Subcutaneous abdominal adipose tissue (tissue), 5 donors: Measurements from ENCODE around the gene CYP24A1.

Experiments
- H3K27ac ChIP-seq: one replicate; pipeline ENCODE4 v1.7.0; 2013; ENCODE audit warnings: low read depth, mild to moderate bottlenecking, inconsistent platforms, low read length, moderate library complexity
- H3K27me3 ChIP-seq, 5 donors: one replicate each; pipeline ENCODE4 v1.7.0; 2013; ENCODE audit warnings: low read length in 5 of 5, inconsistent platforms in 1 of 5; ENCODE audit not compliant: control insufficient read depth in 5 of 5, insufficient read depth in 4 of 5
- H3K36me3 ChIP-seq, 5 donors: one replicate each; pipeline ENCODE4 v1.7.0; 2013; ENCODE audit warnings: low read length in 5 of 5; ENCODE audit not compliant: control insufficient read depth in 5 of 5, insufficient read depth in 5 of 5
- H3K4me1 ChIP-seq, 5 donors: one replicate each; pipeline ENCODE4 v1.7.0; 2013; ENCODE audit warnings: low read length in 5 of 5, mild to moderate bottlenecking in 3 of 5, moderate library complexity in 1 of 5; ENCODE audit not compliant: control insufficient read depth in 5 of 5, insufficient read depth in 5 of 5
- H3K4me3 ChIP-seq, 5 donors: one replicate each; pipeline ENCODE4 v1.7.0; 2013; ENCODE audit warnings: low read length in 5 of 5, low read depth in 1 of 5
- H3K9ac ChIP-seq, 5 donors: one replicate each; pipeline ENCODE4 v1.7.0; 2013; ENCODE audit warnings: low read length in 5 of 5, mild to moderate bottlenecking in 4 of 5, moderate library complexity in 3 of 5
- H3K9me3 ChIP-seq, 5 donors: one replicate each; pipeline ENCODE4 v1.7.0; 2013; ENCODE audit warnings: low read length in 5 of 5; ENCODE audit not compliant: control insufficient read depth in 5 of 5
- donor health status: healthy.
- donor health status: healthy.
- donor health status: healthy.
- donor health status: healthy.
- donor health status: healthy.

The CYP24A1 gene

GRCh38 chr20:54193817-54194216 lies 20.0 kb upstream of the CYP24A1 start:
- H3K27ac ChIP-seq, result no peak overlapping the region
- no peaks in the 10 kb centered on the region for H3K9me3 ChIP-seq
- peaks cover 0 to 11% (median 4%) of the 10 kb centered on the region in 5 donors for H3K27me3 ChIP-seq
- H3K4me3 ChIP-seq, result no peak overlapping the region
- no peak overlapping the region for H3K9ac ChIP-seq
- no peaks in the 10 kb centered on the region for H3K36me3 ChIP-seq
- peaks cover 0 to 3% (median 0%) of the 10 kb centered on the region in 5 donors for H3K4me1 ChIP-seq

DNA sequence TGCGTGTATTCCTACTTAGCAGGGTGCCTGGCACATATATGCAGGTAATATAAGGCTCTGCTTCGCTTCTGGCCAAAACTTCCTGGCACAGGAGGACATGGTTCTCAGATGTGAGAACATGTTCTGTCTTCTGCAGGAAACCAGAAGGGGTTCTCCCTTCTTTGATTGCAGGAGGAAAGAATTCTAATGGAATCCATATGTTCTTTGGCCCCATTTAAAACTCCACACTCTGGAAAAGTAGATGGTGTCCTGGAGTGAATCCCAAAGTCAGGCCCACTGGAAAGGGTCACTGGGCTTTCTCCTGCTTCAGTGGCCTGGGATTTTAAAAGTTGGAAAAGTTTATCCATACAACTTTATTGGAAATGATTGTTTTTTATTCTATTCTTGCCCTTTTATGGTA lies 16.4 kb upstream of the CYP24A1 start:
- Histone ChIP-seq H3K4me3 (no peak overlapping the region), H3K9me3 (no peaks in the 10 kb centered on the region), H3K27me3 (peaks cover 9 to 16% (median 14%) of the 10 kb centered on the region in 5 donors), H3K4me1 (peaks cover 0 to 3% (median 0%) of the 10 kb centered on the region in 5 donors), H3K27ac (no peak overlapping the region), H3K9ac (no peak overlapping the region), H3K36me3 (no peaks in the 10 kb centered on the region)

GRCh38 chr20:54189630-54190029 lies 15.8 kb upstream of the CYP24A1 start:
- Histone ChIP-seq H3K9me3 (no peaks in the 10 kb centered on the region), H3K4me1 (peaks cover 0 to 3% (median 0%) of the 10 kb centered on the region in 5 donors), H3K9ac (no peak overlapping the region), H3K27ac (no peak overlapping the region), H3K27me3 (peaks cover 14 to 22% (median 15%) of the 10 kb centered on the region in 5 donors), H3K4me3 (no peak overlapping the region), H3K36me3 (no peaks in the 10 kb centered on the region)

DNA sequence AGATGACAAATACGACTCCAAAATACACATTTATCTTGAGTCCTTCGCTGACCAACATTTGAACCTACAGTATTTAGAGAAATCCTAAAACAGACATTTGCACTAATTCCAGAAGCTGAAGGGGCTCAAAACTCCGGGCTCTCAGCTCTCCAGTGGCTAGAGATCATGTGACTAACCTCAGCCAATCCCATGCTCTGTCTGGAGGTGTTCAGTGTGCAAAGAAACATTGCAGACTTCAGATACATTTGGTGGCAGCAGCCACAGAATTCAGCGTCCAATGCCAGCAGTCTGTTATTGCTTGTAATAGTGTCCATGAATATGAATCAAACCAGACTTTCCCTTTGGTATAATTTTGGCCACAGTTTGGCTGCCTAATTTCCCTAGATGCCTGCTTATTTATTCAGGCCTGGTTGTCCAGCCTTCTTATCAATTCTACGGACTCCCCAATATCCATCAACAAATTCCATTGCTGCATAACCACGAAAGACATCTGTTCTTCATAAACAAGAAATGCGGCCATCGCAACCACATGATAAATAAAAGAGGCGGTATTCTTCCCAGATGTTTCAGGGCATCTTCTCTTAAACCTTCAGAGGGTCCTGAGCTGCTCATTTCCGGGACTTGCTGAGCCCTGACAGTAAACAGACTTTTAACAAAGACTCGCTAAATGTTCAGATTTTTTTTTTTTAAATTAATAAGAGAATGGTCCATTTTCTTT lies 14.5 kb upstream of the CYP24A1 start:
- Histone ChIP-seq H3K4me3 (no peak overlapping the region), H3K27ac (no peak overlapping the region), H3K9ac (no peak overlapping the region), H3K36me3 (no peaks in the 10 kb centered on the region), H3K4me1 (peaks cover 0 to 2% (median 0%) of the 10 kb centered on the region in 5 donors), H3K27me3 (peaks cover 14 to 22% (median 16%) of the 10 kb centered on the region in 5 donors), H3K9me3 (no peaks in the 10 kb centered on the region)

GRCh38 chr20:54184904-54185626 lies 11.3 kb upstream of the CYP24A1 start:
- Histone ChIP-seq H3K36me3 (no peaks in the 10 kb centered on the region), H3K4me1 (no peaks in the 10 kb centered on the region), H3K27me3 (peaks cover 8 to 28% (median 20%) of the 10 kb centered on the region in 5 donors), H3K9me3 (no peaks in the 10 kb centered on the region), H3K4me3 (no peak overlapping the region), H3K27ac (no peak overlapping the region), H3K9ac (no peak overlapping the region)

DNA sequence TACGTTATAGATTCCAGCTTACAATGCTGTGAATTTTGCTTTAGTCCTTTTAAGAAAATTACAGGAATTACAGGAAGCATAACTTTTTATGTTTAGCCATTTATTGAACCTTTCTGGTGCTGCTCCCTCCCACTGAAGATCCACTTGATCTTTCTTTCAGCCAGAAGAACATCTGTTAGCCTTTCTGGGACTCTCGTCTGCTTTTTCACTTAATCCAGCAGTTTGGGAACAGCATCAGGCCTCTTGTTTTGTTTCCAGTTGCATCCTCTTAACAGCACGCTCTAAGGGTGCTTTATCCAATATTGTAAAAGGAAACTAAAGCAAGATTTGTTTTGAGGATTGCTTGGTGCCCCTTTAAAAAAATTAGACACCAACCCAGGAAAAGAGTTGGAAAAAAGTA lies 10.3 kb upstream of the CYP24A1 start:
- Histone ChIP-seq H3K9me3 (no peaks in the 10 kb centered on the region), H3K9ac (no peak overlapping the region), H3K27ac (no peak overlapping the region), H3K36me3 (no peaks in the 10 kb centered on the region), H3K27me3 (peaks cover 8 to 28% (median 20%) of the 10 kb centered on the region in 5 donors), H3K4me3 (no peak overlapping the region), H3K4me1 (no peaks in the 10 kb centered on the region)

DNA sequence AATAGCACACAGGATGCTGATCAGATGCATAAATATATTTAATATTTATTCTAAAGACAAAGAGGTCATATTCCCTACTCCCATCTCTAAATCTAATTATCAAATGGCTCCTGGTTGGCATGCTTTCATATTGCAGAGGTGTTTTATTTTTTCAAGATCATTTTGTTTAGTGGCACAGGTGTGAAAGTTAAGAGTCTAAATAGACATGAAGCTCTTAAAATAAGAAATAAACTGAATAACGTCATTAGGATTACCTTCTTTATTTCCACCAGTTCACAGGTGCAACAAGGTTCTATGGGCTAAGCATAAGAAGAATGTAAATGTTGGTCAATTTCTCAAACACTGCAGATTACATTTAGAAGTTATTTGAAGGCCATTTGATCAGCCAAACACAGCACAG lies 7.1 kb upstream of the CYP24A1 start:
- Histone ChIP-seq H3K27ac (no peak overlapping the region), H3K4me1 (peaks cover 0 to 2% (median 0%) of the 10 kb centered on the region in 5 donors), H3K27me3 (peaks cover under 1 to 25% (median 17%) of the 10 kb centered on the region in 5 donors), H3K36me3 (no peaks in the 10 kb centered on the region), H3K9ac (no peak overlapping the region), H3K4me3 (no peak overlapping the region), H3K9me3 (no peaks in the 10 kb centered on the region)

GRCh38 chr20:54179946-54180345 lies 6.2 kb upstream of the CYP24A1 start:
- Histone ChIP-seq H3K9ac (no peak overlapping the region), H3K4me1 (peaks cover 0 to 3% (median 1%) of the 10 kb centered on the region in 5 donors), H3K27ac (no peak overlapping the region), H3K4me3 (no peak overlapping the region), H3K9me3 (no peaks in the 10 kb centered on the region), H3K27me3 (peaks cover 1 to 24% (median 12%) of the 10 kb centered on the region in 5 donors), H3K36me3 (no peaks in the 10 kb centered on the region)

DNA sequence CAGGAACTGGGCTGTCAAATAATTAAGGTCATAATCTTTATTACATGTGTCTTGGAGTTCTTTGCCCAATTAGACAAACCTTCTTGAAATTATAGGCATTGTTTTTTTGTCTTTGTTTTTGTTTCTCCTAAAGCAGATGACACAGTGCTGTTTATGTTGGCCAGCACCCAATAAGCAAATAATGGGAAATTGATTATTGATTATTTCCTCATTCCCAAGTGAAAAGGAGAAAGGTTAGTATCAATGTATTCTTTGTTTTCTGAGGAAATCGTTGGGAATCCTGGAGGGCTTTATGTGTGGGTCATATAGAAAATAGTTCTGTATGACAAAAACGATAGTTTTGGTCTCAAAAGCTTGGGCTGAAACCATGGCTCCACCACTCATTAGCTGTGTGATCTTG lies 4.5 kb upstream of the CYP24A1 start:
- no peaks in the 10 kb centered on the region for H3K9me3 ChIP-seq
- H3K4me3 ChIP-seq, result no peak overlapping the region
- H3K27me3 ChIP-seq, result peaks cover 14 to 35% (median 22%) of the 10 kb centered on the region in 5 donors
- H3K9ac ChIP-seq, result no peak overlapping the region
- no peak overlapping the region for H3K27ac ChIP-seq
- no peaks in the 10 kb centered on the region for H3K36me3 ChIP-seq
- peaks cover 0 to 18% (median 15%) of the 10 kb centered on the region in 5 donors for H3K4me1 ChIP-seq

DNA sequence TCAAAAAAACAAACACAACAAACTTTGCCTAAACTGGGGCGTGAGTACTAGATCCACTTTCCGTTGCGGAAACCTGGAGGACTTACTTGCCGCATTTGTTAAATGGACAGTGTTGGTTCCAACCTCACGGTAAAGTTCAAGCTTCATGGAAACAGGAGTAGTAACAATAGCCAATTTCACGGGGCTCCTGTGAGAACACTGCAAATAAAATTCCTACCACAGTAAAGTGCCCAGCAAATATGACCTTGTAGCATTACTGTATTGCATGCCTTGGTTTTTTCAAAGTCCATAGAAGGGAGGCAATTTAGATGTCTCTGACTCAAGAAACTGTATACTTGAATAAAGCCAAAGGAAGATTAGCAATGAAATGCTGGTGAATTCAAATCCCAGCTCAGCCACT lies 3.6 kb upstream of the CYP24A1 start:
- Histone ChIP-seq H3K4me1 (peaks cover 0 to 25% (median 23%) of the 10 kb centered on the region in 5 donors), H3K9me3 (no peaks in the 10 kb centered on the region), H3K27me3 (peaks cover 19 to 43% (median 31%) of the 10 kb centered on the region in 5 donors), H3K36me3 (no peaks in the 10 kb centered on the region), H3K4me3 (no peak overlapping the region), H3K27ac (no peak overlapping the region), H3K9ac (no peak overlapping the region)
